GM10266 (cell line): ENCODE results near the gene MYOCD.

Source experiments
- DNase-seq: peaks from one replicate; pipeline ENCODE4 v3.0.0; 2012; ENCODE audit errors: extremely low spot score
- CTCF ChIP-seq: IDR thresholded peaks from 2 replicates; pipeline ENCODE4 v1.5.1; 2012; ENCODE audit warnings: mild to moderate bottlenecking, low read depth; ENCODE audit not compliant: control insufficient read depth, insufficient read depth; ENCODE audit errors: missing control alignments

The MYOCD gene

GRCh38 chr17:12734926-12735325, 69.2 kb downstream of the MYOCD start:
- TF ChIP-seq CTCF = no peak
- no peak for DNase-seq

GRCh38 chr17:12735517-12735916, 69.8 kb downstream of the MYOCD start:
- no peak for TF ChIP-seq CTCF
- no peak for DNase-seq

- DNase-seq = no peak
- TF ChIP-seq CTCF = no peak
These were observed 70.8 kb downstream of the MYOCD start for GRCh38 chr17:12736526-12736925.

- DNase-seq = no peak
- no peak for TF ChIP-seq CTCF
These were observed 72.2 kb downstream of the MYOCD start for GRCh38 chr17:12737740-12738469.

- no peak for TF ChIP-seq CTCF
- DNase-seq = no peak
These were observed 72.9 kb downstream of the MYOCD start for GRCh38 chr17:12738624-12739023.

GRCh38 chr17:12739500-12739899, 73.8 kb downstream of the MYOCD start:
- no peak for DNase-seq
- TF ChIP-seq CTCF = no peak

- DNase-seq = no peak
- no peak for TF ChIP-seq CTCF
These were observed 77.4 kb downstream of the MYOCD start for GRCh38 chr17:12743046-12743445.
